ENCODE data around the gene STX17. TPM values are rescaled to one million over a fixed set of nuclear protein-coding genes. Genes with fewer than 3 reads are reported as not detected.

STX17 gene
- total RNA-seq, 1 donor: 32.2 TPM

DNA sequence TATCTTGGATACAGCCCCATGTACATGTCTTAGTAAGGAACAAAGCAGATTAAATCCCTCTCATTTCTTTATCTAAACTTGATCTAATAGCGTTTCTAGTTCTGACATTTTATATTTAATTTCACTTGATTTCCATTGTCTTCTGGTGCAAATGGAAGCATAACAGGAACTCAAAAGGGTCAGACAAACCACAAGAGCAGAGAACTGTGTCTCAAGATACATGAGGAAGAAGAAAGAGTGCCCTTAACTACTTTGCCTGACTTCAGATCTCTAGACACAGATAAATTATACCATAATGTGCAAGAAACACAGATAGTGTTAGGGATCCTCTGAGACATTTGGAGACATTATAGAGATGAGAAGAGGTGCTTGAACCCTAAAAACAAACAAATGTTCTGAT, 20.7 kb upstream of the STX17 start:
- Histone ChIP-seq H3K4me3 (ENCODE audit: insufficient read depth, low read length) (no peak overlapping the region), H4K20me1 (ENCODE audit: insufficient read depth, low read length) (no peaks in the 10 kb centered on the region), H3K9me3 (ENCODE audit: low read depth, low read length) (no peaks in the 10 kb centered on the region), H3K79me2 (ENCODE audit: insufficient read depth, low read length) (no peaks in the 10 kb centered on the region), H3K36me3 (ENCODE audit: insufficient read depth, low read length) (no peaks in the 10 kb centered on the region), H3K27me3 (ENCODE audit: insufficient read depth, low read length) (no peaks in the 10 kb centered on the region), H3K4me2 (ENCODE audit: insufficient read depth, low read length) (no peak overlapping the region), H2AFZ (ENCODE audit: low read length) (no peak overlapping the region), H3K4me1 (ENCODE audit: insufficient read depth, low read length) (no peaks in the 10 kb centered on the region), H3K27ac (ENCODE audit: low read depth, low read length) (no peak overlapping the region)
- TF ChIP-seq CTCF (IDR thresholded peaks at IDR 0.05; ENCODE audit: extremely low read depth, low read depth, low read length): no peak
- no peak for DNase-seq (ENCODE audit: insufficient read length, low spot score, missing footprints)

DNA sequence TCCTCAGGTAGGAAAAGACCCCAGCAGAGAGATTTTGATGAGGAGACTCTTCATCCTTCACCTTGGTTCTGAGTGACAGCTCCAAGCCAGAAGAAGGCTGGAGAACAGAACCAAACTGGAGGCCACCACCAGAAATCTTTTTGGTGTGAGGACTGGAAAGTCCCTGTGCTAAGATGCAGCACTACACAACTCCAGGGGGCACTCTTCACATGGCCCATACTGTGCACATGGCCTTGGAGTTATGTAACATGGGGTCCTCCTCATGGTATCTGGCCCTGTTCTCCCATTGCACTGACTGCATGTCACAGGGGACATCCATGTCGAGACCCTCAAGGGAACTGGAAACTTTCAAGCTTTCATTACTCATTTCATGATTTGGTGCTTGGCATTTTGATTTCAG, 17.3 kb upstream of the STX17 start:
- Histone ChIP-seq H3K4me1 (ENCODE audit: insufficient read depth, low read length) (no peaks in the 10 kb centered on the region), H3K79me2 (ENCODE audit: insufficient read depth, low read length) (no peaks in the 10 kb centered on the region), H4K20me1 (ENCODE audit: insufficient read depth, low read length) (no peaks in the 10 kb centered on the region), H3K27ac (ENCODE audit: low read depth, low read length) (no peak overlapping the region), H3K27me3 (ENCODE audit: insufficient read depth, low read length) (peaks cover 22% of the 10 kb centered on the region), H2AFZ (ENCODE audit: low read length) (no peak overlapping the region), H3K9me3 (ENCODE audit: low read depth, low read length) (no peaks in the 10 kb centered on the region), H3K4me3 (ENCODE audit: insufficient read depth, low read length) (no peak overlapping the region), H3K4me2 (ENCODE audit: insufficient read depth, low read length) (no peak overlapping the region), H3K36me3 (ENCODE audit: insufficient read depth, low read length) (no peaks in the 10 kb centered on the region)
- no peak for DNase-seq (ENCODE audit: insufficient read length, low spot score, missing footprints)
- no peak for TF ChIP-seq CTCF (IDR thresholded peaks at IDR 0.05; ENCODE audit: extremely low read depth, low read depth, low read length)

DNA sequence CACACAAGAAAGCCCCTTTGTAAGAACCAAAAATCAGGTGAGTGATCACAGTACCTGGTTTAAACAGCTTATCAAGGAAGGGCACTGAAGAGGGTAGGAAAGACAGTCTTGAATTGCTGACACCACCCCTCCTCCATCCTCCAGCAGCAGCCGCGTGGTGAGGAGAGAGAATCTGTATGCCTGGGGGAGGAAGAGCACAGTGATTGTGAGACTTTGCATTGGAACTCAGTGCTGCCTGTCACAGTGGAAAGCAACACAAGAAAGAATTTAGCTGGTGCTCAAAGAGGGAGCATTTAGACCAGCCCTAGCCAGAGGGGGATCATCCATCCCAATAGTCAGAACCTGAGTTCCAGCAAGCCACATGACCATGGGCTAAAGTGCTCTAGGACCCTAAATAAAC, 11.6 kb upstream of the STX17 start:
- peaks cover 39% of the 10 kb centered on the region for H3K27me3 ChIP-seq (ENCODE audit: insufficient read depth, low read length)
- no peak overlapping the region for H3K27ac ChIP-seq (ENCODE audit: low read depth, low read length)
- H3K9me3 ChIP-seq (ENCODE audit: low read depth, low read length): no peaks in the 10 kb centered on the region
- no peak overlapping the region for H3K4me3 ChIP-seq (ENCODE audit: insufficient read depth, low read length)
- TF ChIP-seq CTCF (IDR thresholded peaks at IDR 0.05; ENCODE audit: extremely low read depth, low read depth, low read length): no peak
- no peak overlapping the region for H3K4me2 ChIP-seq (ENCODE audit: insufficient read depth, low read length)
- no peaks in the 10 kb centered on the region for H3K36me3 ChIP-seq (ENCODE audit: insufficient read depth, low read length)
- no peaks in the 10 kb centered on the region for H3K79me2 ChIP-seq (ENCODE audit: insufficient read depth, low read length)
- DNase-seq (ENCODE audit: insufficient read length, low spot score, missing footprints): no peak
- no peaks in the 10 kb centered on the region for H3K4me1 ChIP-seq (ENCODE audit: insufficient read depth, low read length)
- H2AFZ ChIP-seq (ENCODE audit: low read length): no peak overlapping the region
- H4K20me1 ChIP-seq (ENCODE audit: insufficient read depth, low read length): no peaks in the 10 kb centered on the region

GRCh38 chr9:99895510-99895909, 10.9 kb upstream of the STX17 start:
- H3K27me3 ChIP-seq (ENCODE audit: insufficient read depth, low read length): peaks cover 45% of the 10 kb centered on the region

More at GRCh38 chr9:99895510-99895909, 10.9 kb upstream of the STX17 start:
- Histone ChIP-seq H3K79me2 (ENCODE audit: insufficient read depth, low read length) (no peaks in the 10 kb centered on the region), H3K27ac (ENCODE audit: low read depth, low read length) (no peak overlapping the region), H3K36me3 (ENCODE audit: insufficient read depth, low read length) (no peaks in the 10 kb centered on the region), H3K4me1 (ENCODE audit: insufficient read depth, low read length) (no peaks in the 10 kb centered on the region), H3K9me3 (ENCODE audit: low read depth, low read length) (no peaks in the 10 kb centered on the region), H3K4me2 (ENCODE audit: insufficient read depth, low read length) (no peak overlapping the region), H3K4me3 (ENCODE audit: insufficient read depth, low read length) (no peak overlapping the region), H4K20me1 (ENCODE audit: insufficient read depth, low read length) (no peaks in the 10 kb centered on the region), H2AFZ (ENCODE audit: low read length) (no peak overlapping the region)
- no peak for TF ChIP-seq CTCF (IDR thresholded peaks at IDR 0.05; ENCODE audit: extremely low read depth, low read depth, low read length)
- no peak for DNase-seq (ENCODE audit: insufficient read length, low spot score, missing footprints)

Measured in osteoblast (primary cell).